Measurements from ENCODE around the gene CARD18.

Gene CARD18

DNA sequence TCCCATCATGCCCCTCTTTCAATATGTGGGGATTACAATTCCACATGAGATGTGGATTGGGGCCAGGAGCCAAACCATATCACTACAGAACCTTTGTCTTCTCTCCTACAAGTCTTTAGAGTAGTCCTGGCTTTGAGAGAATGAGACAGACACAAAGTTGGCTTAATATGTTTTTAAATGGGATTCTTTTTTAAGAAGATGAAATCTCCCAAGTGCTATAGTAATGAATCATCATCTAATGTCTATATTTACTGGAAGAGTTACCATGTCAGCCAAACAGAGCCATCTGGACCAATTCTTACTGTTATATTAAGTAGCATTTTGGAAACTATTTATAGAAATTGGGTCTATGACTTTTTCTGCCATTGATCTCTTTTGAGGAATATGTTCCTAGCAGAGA lies 38.1 kb upstream of the CARD18 start:
- ChIA-PET CTCF (no interaction called here), POLR2A (no interaction called here)
- TF ChIP-seq, protein P1, sequence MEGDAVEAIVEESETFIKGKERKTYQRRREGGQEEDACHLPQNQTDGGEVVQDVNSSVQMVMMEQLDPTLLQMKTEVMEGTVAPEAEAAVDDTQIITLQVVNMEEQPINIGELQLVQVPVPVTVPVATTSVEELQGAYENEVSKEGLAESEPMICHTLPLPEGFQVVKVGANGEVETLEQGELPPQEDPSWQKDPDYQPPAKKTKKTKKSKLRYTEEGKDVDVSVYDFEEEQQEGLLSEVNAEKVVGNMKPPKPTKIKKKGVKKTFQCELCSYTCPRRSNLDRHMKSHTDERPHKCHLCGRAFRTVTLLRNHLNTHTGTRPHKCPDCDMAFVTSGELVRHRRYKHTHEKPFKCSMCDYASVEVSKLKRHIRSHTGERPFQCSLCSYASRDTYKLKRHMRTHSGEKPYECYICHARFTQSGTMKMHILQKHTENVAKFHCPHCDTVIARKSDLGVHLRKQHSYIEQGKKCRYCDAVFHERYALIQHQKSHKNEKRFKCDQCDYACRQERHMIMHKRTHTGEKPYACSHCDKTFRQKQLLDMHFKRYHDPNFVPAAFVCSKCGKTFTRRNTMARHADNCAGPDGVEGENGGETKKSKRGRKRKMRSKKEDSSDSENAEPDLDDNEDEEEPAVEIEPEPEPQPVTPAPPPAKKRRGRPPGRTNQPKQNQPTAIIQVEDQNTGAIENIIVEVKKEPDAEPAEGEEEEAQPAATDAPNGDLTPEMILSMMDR (IDR thresholded peaks at IDR 0.05; ENCODE audit: control extremely low read depth, extremely low read depth, low read depth, missing control alignments), result no peak
- no peak for DNase-seq (ENCODE audit: extremely low spot score)

DNA sequence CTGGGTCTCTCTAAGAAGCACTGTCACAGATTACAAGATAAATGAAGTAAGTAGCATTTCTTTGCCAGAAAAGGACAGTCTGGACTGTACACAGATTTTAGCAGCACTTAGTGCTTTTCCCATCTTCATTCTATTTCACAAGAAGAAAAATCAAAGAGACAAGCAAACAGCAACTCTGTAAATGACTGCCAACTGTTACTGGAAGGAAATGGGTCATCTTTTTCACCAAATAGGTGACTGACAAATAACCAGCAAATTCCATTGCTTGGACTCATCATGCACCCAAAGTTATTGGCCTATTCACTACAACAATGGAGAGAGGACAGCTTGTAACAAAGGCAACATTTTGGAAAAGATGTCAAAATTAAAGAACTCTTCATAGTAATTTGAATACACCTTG lies 28.9 kb upstream of the CARD18 start:
- TF ChIP-seq, protein P1 (IDR thresholded peaks at IDR 0.05; ENCODE audit: control extremely low read depth, extremely low read depth, low read depth, missing control alignments), result no peak
- no peak for DNase-seq (ENCODE audit: extremely low spot score)
- ChIA-PET POLR2A (no interaction called here), CTCF (interaction anchor here (0.6 to 1.0 kb wide), 2 partner anchors 13 to 552 kb away, joined by 3 read pairs; no protein-coding TSS in a partner anchor)

DNA sequence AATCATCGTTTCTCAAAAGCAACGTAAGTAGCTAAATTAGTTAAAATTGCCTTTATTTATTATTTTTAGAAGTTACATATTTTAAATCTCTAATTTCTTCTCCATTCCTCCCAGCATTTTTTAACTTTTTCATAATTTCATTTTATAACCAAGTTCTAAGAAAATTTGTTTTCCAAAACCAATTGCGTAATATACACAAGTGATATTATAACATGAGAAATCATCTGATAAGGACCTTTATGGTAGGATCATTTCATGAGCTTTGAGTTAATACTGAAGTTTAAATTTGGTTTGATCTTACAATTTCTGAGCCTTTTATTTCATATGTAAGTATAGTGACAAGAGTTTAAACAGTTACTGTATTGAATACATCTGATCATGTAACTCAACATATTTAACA lies 27.7 kb upstream of the CARD18 start:
- ChIA-PET POLR2A (no interaction called here), CTCF (interaction anchor here (1.0 kb wide), 1 partner anchor 12 kb away, joined by 3 read pairs; no protein-coding TSS in a partner anchor)
- no peak for DNase-seq (ENCODE audit: extremely low spot score)
- TF ChIP-seq, protein P1 (IDR thresholded peaks at IDR 0.05; ENCODE audit: control extremely low read depth, extremely low read depth, low read depth, missing control alignments), result no peak

DNA sequence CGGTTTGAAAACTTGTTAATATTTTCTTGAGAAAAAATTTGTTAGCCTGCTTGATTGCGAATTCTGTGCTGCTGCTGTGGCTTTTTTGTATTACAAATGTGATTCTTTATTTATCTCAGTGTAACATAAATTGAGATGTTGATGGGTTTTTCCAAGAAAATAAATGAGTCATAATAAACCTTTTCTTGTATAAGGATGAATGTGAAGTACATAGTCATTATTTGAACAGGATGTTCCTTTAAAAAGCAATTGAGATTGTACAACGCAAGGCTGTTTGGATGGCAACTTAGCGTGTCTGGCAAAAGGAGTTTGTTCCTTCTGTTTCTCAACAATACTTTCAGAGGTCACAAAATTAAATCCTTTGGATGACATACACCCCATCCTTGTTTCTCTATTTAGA lies 24.6 kb upstream of the CARD18 start:
- TF ChIP-seq, protein P1 (IDR thresholded peaks at IDR 0.05; ENCODE audit: control extremely low read depth, extremely low read depth, low read depth, missing control alignments), result no peak
- POLR2A ChIA-PET, result no interaction called here
- DNase-seq (ENCODE audit: extremely low spot score), result no peak
- CTCF ChIA-PET, result interaction anchor here (1.3 kb wide), 1 partner anchor 16 kb away, joined by 3 read pairs; no protein-coding TSS in a partner anchor

DNA sequence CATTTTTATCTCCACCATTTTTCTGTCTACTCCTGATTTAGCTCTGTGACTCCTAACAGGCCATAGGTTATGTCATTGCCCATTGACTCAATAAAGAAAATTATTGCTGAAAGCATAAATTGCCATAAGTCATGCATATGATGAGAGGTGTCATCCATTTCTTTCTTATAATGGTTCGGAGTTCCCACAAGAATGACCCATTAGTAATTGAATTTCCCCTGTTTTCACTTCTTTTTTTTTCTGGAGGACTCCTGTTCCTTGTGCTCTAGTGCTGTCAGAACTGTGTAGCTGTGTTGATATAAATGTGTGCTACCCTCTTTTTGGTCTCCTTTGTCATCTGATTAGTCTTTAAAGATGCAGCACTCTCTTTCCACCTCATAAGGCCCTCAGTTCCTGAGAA lies 22.9 kb upstream of the CARD18 start:
- TF ChIP-seq, protein P1 (IDR thresholded peaks at IDR 0.05; ENCODE audit: control extremely low read depth, extremely low read depth, low read depth, missing control alignments), result no peak
- DNase-seq (ENCODE audit: extremely low spot score), result no peak
- ChIA-PET CTCF (no interaction called here), POLR2A (no interaction called here)

DNA sequence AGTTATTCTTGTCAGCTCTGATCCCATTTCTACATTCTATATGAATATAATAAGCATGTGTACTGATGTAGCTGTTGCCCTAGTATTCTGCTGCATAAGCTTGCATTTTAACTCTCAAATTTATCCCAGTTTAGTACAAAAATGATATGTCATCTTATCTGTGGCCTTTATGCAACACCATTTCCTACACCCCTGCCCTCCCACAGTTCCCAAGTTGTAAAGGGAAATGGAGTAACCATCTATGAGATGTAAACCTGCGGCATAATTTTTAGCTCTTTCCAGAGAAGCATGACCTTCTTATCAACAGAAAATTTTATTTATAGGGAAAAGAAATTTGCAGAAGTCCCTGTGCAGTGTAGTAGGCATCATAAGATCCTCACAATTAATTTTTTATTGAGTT lies 18.9 kb upstream of the CARD18 start:
- TF ChIP-seq, protein P1 (IDR thresholded peaks at IDR 0.05; ENCODE audit: control extremely low read depth, extremely low read depth, low read depth, missing control alignments), result no peak
- DNase-seq (ENCODE audit: extremely low spot score), result no peak
- CTCF ChIA-PET, result interaction anchor here (1.3 to 1.6 kb wide), 3 partner anchors 9 to 29 kb away, joined by 3 read pairs; no protein-coding TSS in a partner anchor
- POLR2A ChIA-PET, result no interaction called here

DNA sequence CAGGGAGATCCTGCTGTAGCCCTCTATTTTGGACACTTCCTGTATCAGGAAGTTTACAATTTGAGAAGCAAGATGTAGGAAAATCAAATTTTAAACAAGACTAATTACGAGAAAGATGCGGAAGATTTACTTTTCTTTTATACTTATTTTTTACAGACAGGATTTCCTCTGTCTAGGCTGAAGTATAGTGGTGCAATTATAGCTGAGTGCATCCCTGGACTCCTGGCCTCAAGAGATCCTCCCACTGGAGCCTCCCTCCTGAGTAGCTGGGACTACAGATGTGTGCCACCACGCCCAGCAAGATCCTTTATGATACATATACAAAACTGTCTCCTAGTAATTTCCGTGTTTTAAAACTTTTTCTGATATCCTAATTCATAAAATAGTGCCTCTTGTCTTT lies 17.2 kb upstream of the CARD18 start:
- ChIA-PET POLR2A (no interaction called here), CTCF (no interaction called here)
- no peak for DNase-seq (ENCODE audit: extremely low spot score)
- TF ChIP-seq, protein P1 (IDR thresholded peaks at IDR 0.05; ENCODE audit: control extremely low read depth, extremely low read depth, low read depth, missing control alignments), result no peak

All from GM10248 (cell line).